K562 (cell line): ENCODE results near the gene CDKN1C. TPM values are rescaled to one million over a fixed set of nuclear protein-coding genes. Genes with fewer than 3 reads are reported as not detected.
A peak's percentile ranks its signal among the peaks of the same experiment; 100 is the strongest.

ENCODE experiments used
- CHCHD3 ChIP-seq: fragments of 250-450 bp; sonication (Bioruptor Pico); IDR thresholded peaks from 2 replicates; pipeline ENCODE4 v2.1.2; 2022; ENCODE audit warnings: mild to moderate bottlenecking
- CTBP1 ChIP-seq: fragments of 450-650 bp; IDR thresholded peaks from 2 replicates; pipeline ENCODE4 v1.6.1; 2016; ENCODE audit warnings: borderline replicate concordance
- DIDO1 ChIP-seq: fragments of 450-650 bp; IDR thresholded peaks from 2 replicates; pipeline ENCODE4 v1.6.1; 2016; ENCODE audit warnings: low read depth, missing biosample characterization, missing genetic modification characterization
- ELK1 ChIP-seq: sonication (generic); formaldehyde crosslinking; IDR thresholded peaks from 2 replicates; pipeline ENCODE4 v1.8.1; 2022; ENCODE audit warnings: missing genetic modification reagents
- FOXK1 ChIP-seq: sonication (generic); formaldehyde crosslinking; IDR thresholded peaks from 2 replicates; pipeline ENCODE4 v1.8.0; 2022; ENCODE audit warnings: missing genetic modification reagents, mild to moderate bottlenecking, borderline replicate concordance
- MAFG ChIP-seq: fragments of 450-650 bp; conservative IDR thresholded peaks from 2 replicates; pipeline ENCODE4 v1.6.1; 2016; ENCODE audit warnings: missing genetic modification characterization, missing compliant biosample characterization
- MCM7 ChIP-seq, 2 experiments: fragments of 450-650 bp; IDR thresholded peaks; 2 replicates each; pipeline ENCODE4 v1.6.1; 2016 to 2018
- MTA1 ChIP-seq: fragments of 450-650 bp; IDR thresholded peaks from 2 replicates; pipeline ENCODE4 v1.6.1; 2017; ENCODE audit warnings: borderline replicate concordance
- MYBL2 ChIP-seq, 2 experiments: fragments of 450-650 bp in 1 of 2; sonication (generic) in 1 of 2; formaldehyde crosslinking in 1 of 2; IDR thresholded peaks; 2 replicates each; pipeline versions ENCODE4 v1.6.1 to v1.8.1; 2017 to 2022; ENCODE audit warnings: borderline replicate concordance in 1 of 2, inconsistent platforms in 1 of 2, low read depth in 1 of 2, mild to moderate bottlenecking in 1 of 2, missing genetic modification reagents in 1 of 2, moderate library complexity in 1 of 2
- POLR3A ChIP-seq: IDR thresholded peaks from 2 replicates; pipeline ENCODE4 v1.6.1; 2011; ENCODE audit warnings: borderline replicate concordance, mild to moderate bottlenecking, moderate library complexity; ENCODE audit not compliant: insufficient read length, insufficient read depth; ENCODE audit errors: extremely low read depth
- RBFOX2 ChIP-seq: fragments of 200-400 bp; formaldehyde crosslinking; IDR thresholded peaks from 2 replicates; pipeline ENCODE4 v1.6.1; 2017; ENCODE audit warnings: low read depth, mild to moderate bottlenecking, low read length, moderate library complexity
- RBM25 ChIP-seq: fragments of 200-400 bp; formaldehyde crosslinking; IDR thresholded peaks from 2 replicates; pipeline ENCODE4 v1.6.1; 2018; ENCODE audit warnings: low read length, low read depth, moderate library complexity; ENCODE audit not compliant: severe bottlenecking
- SMARCA4 ChIP-seq: fragments of 450-650 bp; IDR thresholded peaks from 2 replicates; pipeline ENCODE4 v1.6.1; 2016
- SMARCA5 ChIP-seq: fragments of 450-650 bp; IDR thresholded peaks from 2 replicates; pipeline ENCODE4 v1.6.1; 2016
- SOX6 ChIP-seq: fragments of 450-650 bp; IDR thresholded peaks from 2 replicates; pipeline ENCODE4 v1.6.1; 2014; ENCODE audit warnings: mild to moderate bottlenecking
- TFAM ChIP-seq: fragments of 250-450 bp; sonication (Bioruptor Pico); conservative IDR thresholded peaks from 2 replicates; pipeline ENCODE4 v1.5.0; 2021; ENCODE audit warnings: mild to moderate bottlenecking, moderate library complexity
- TRIM24 ChIP-seq, 2 experiments: fragments of 450-650 bp; IDR thresholded peaks; 2 replicates each; pipeline ENCODE4 v1.6.1; 2016
- ZKSCAN3 ChIP-seq: fragments of 250-450 bp; sonication (Bioruptor Pico); IDR thresholded peaks from 2 replicates; pipeline ENCODE4 v1.4.0; 2020
- ZNF12 ChIP-seq: sonication (generic); formaldehyde crosslinking; IDR thresholded peaks from 2 replicates; pipeline ENCODE4 v1.4.0; 2020; ENCODE audit warnings: mild to moderate bottlenecking, missing genetic modification reagents
- ZNF224 ChIP-seq: sonication (generic); formaldehyde crosslinking; IDR thresholded peaks from 2 replicates; pipeline ENCODE4 v1.8.0; 2022; ENCODE audit warnings: mild to moderate bottlenecking, missing genetic modification reagents
- ZNF324 ChIP-seq: fragments of 250-450 bp; sonication (Bioruptor Pico); IDR thresholded peaks from 2 replicates; pipeline ENCODE4 v1.4.0; 2020; ENCODE audit warnings: mild to moderate bottlenecking
- ZNF512 ChIP-seq: IDR thresholded peaks from 2 replicates; pipeline ENCODE4 v1.6.1; 2016; ENCODE audit warnings: missing genetic modification characterization, missing compliant biosample characterization
- polyA plus RNA-seq, 8 experiments: library from polyadenylated mRNA; depleted of rRNA in 4 of 8; stranded (reverse) in 5 of 8; unstranded in 3 of 8; fragments of >200 nt; fragmentation: Nextera tagmentation in 2 of 8; fragmentation: Illumina TruSeq in 1 of 8; extraction: Ambion mirVana in 2 of 8; extraction: Trizol in 1 of 8; gene quantifications; 2 replicates each; pipeline versions ENCODE4 v1.2.1 to v1.2.3, GENCODE V29; 2011 to 2014; ENCODE audit warnings: inconsistent platforms in 1 of 8, missing spikeins in 1 of 8
- total RNA-seq, 7 experiments: library from RNA; depleted of rRNA in 6 of 7; stranded (reverse); fragments of >200 nt in 6 of 7; fragmentation: Illumina TruSeq in 2 of 7; extraction: Trizol in 2 of 7; gene quantifications; 2 replicates each; pipeline versions ENCODE4 v1.2.1 to v1.2.3, GENCODE V29; 2011 to 2021; ENCODE audit warnings: low replicate concordance in 1 of 7
- TF ChIP-seq, protein P1 (sequence below): sonication (generic); formaldehyde crosslinking; IDR thresholded peaks from 2 replicates; pipeline ENCODE4 v1.8.0; 2022; ENCODE audit warnings: missing genetic modification reagents, mild to moderate bottlenecking, borderline replicate concordance
- TF ChIP-seq, protein P2 (sequence below): sonication (generic); formaldehyde crosslinking; IDR thresholded peaks from 2 replicates; pipeline ENCODE4 v1.8.1; 2023; ENCODE audit warnings: mild to moderate bottlenecking, missing genetic modification reagents

Gene CDKN1C
- total and polyA plus RNA-seq, 9 of the 15 experiments (the other 6 are each of a cell fraction or from before 2014, with no cell fraction given): 2.8 to 21.1 (median 9.3) TPM

- TF ChIP-seq CTBP1: peak; percentile 89
- no peak for TF ChIP-seq CHCHD3 (CRISPR knock-in tag)
- TF ChIP-seq ZNF512 (tag): no peak
- peak; percentile 38; the same call in 1 of the 2 replicates for TF ChIP-seq MAFG (tag)
- peak; percentile 77 for TF ChIP-seq SOX6
- TF ChIP-seq, protein P1, sequence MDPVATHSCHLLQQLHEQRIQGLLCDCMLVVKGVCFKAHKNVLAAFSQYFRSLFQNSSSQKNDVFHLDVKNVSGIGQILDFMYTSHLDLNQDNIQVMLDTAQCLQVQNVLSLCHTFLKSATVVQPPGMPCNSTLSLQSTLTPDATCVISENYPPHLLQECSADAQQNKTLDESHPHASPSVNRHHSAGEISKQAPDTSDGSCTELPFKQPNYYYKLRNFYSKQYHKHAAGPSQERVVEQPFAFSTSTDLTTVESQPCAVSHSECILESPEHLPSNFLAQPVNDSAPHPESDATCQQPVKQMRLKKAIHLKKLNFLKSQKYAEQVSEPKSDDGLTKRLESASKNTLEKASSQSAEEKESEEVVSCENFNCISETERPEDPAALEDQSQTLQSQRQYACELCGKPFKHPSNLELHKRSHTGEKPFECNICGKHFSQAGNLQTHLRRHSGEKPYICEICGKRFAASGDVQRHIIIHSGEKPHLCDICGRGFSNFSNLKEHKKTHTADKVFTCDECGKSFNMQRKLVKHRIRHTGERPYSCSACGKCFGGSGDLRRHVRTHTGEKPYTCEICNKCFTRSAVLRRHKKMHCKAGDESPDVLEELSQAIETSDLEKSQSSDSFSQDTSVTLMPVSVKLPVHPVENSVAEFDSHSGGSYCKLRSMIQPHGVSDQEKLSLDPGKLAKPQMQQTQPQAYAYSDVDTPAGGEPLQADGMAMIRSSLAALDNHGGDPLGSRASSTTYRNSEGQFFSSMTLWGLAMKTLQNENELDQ (CRISPR knock-in tag): no peak
- peak; percentile 45; the same call in 1 of the 2 replicates for TF ChIP-seq RBFOX2
- no peak for TF ChIP-seq ELK1
- TF ChIP-seq TRIM24 (IDR thresholded peaks at IDR 0.05): peak in 1 of 2 experiments; percentile 70; a peak in 1 of 4 replicates
- peak; percentile 78 for TF ChIP-seq SMARCA4
- TF ChIP-seq ZNF12 (CRISPR knock-in tag): no peak; the same call in 1 of the 2 replicates
- TF ChIP-seq RBM25: no peak
- TF ChIP-seq ZNF324: no peak
- TF ChIP-seq SMARCA5: no peak
- no peak for TF ChIP-seq MYBL2 (IDR thresholded peaks at IDR 0.05; ENCODE audit: low read depth)
- TF ChIP-seq MYBL2 (CRISPR knock-in tag; IDR thresholded peaks at IDR 0.05; ENCODE audit: borderline replicate concordance): no peak
- TF ChIP-seq ZNF224 (CRISPR knock-in tag): no peak
- peak; percentile 65; the same call in 1 of the 2 replicates for TF ChIP-seq MTA1
- TF ChIP-seq ZKSCAN3 (CRISPR knock-in tag): no peak
- no peak for TF ChIP-seq DIDO1 (tag)
- TF ChIP-seq, protein P2, sequence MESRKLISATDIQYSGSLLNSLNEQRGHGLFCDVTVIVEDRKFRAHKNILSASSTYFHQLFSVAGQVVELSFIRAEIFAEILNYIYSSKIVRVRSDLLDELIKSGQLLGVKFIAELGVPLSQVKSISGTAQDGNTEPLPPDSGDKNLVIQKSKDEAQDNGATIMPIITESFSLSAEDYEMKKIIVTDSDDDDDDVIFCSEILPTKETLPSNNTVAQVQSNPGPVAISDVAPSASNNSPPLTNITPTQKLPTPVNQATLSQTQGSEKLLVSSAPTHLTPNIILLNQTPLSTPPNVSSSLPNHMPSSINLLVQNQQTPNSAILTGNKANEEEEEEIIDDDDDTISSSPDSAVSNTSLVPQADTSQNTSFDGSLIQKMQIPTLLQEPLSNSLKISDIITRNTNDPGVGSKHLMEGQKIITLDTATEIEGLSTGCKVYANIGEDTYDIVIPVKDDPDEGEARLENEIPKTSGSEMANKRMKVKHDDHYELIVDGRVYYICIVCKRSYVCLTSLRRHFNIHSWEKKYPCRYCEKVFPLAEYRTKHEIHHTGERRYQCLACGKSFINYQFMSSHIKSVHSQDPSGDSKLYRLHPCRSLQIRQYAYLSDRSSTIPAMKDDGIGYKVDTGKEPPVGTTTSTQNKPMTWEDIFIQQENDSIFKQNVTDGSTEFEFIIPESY (CRISPR knock-in tag): no peak
- TF ChIP-seq FOXK1 (CRISPR knock-in tag): no peak
- TF ChIP-seq POLR3A: no peak
- TF ChIP-seq MCM7 (IDR thresholded peaks at IDR 0.05): no peak
- TF ChIP-seq TFAM (CRISPR knock-in tag): no peak
Measured at GRCh38 chr11:2846056-2846455, 39.5 kb downstream of the CDKN1C start (continued).
